HG03139 (cell line): ENCODE measurements around the gene PRADC1.
"Not testable (repeated sequence)": the region's sequence is repeated elsewhere in the genome, so short reads cannot be mapped to it uniquely, and the experiment has no call there.

Source experiments
- ATAC-seq: cut with Tn5 transposase; IDR thresholded peaks from one replicate; pipeline ENCODE4 v1.9.1; 2021; ENCODE audit not compliant: unreplicated experiment

PRADC1 gene

GRCh38 chr2:73205611-73206010 is 27.4 kb downstream of the PRADC1 start:
- no peak for ATAC-seq

- no peak for ATAC-seq
These were observed 29.9 kb downstream of the PRADC1 start for GRCh38 chr2:73203055-73203681.

GRCh38 chr2:73202156-73203054 is 30.6 kb downstream of the PRADC1 start, which contains the start of gene NOTO:
NOTO (plus strand) TSS chr2:73202574; CDS start chr2:73202667, 93 bp downstream.
- ATAC-seq, result no peak

- ATAC-seq, result not testable (repeated sequence)
These were observed 32.8 kb downstream of the PRADC1 start for GRCh38 chr2:73200281-73200680.

GRCh38 chr2:73197579-73197978 is 35.5 kb downstream of the PRADC1 start:
- ATAC-seq, result no peak

GRCh38 chr2:73187549-73187948 is 45.5 kb downstream of the PRADC1 start:
- no peak for ATAC-seq

- no peak for ATAC-seq
These were observed 47.1 kb downstream of the PRADC1 start for GRCh38 chr2:73185965-73186364.
